HG03045 (cell line): ENCODE results near the gene CUEDC1.

Source experiments
- ATAC-seq: cut with Tn5 transposase; IDR thresholded peaks from one replicate; pipeline ENCODE4 v1.9.1; 2021; ENCODE audit warnings: mild to moderate bottlenecking, moderate library complexity; ENCODE audit not compliant: unreplicated experiment

Gene CUEDC1

DNA sequence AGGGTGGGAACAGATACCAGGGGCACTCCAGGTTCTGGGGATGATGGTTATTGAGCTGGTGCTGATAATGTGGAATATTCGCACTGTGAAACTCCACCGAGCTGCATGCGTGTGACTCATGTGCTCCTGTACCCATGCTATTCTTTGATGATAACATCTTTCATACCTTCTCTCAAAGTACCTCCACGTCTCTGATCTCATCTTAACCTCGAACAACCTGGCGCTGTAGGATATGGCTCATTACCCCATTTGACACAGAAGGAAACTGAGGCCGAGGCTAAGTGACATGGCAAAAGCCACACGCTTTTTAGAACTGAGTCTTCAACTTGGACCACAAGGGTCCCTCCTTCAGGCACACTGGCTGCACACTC lies 75.1 kb downstream of the CUEDC1 start:
- no peak for ATAC-seq

- no peak for ATAC-seq
Observed at GRCh38 chr17:57879437-57880085, 75.7 kb downstream of the CUEDC1 start.

GRCh38 chr17:57877803-57878377 lies 77.3 kb downstream of the CUEDC1 start:
- ATAC-seq: no peak

GRCh38 chr17:57876866-57877237 lies 78.4 kb downstream of the CUEDC1 start:
- ATAC-seq: no peak

DNA sequence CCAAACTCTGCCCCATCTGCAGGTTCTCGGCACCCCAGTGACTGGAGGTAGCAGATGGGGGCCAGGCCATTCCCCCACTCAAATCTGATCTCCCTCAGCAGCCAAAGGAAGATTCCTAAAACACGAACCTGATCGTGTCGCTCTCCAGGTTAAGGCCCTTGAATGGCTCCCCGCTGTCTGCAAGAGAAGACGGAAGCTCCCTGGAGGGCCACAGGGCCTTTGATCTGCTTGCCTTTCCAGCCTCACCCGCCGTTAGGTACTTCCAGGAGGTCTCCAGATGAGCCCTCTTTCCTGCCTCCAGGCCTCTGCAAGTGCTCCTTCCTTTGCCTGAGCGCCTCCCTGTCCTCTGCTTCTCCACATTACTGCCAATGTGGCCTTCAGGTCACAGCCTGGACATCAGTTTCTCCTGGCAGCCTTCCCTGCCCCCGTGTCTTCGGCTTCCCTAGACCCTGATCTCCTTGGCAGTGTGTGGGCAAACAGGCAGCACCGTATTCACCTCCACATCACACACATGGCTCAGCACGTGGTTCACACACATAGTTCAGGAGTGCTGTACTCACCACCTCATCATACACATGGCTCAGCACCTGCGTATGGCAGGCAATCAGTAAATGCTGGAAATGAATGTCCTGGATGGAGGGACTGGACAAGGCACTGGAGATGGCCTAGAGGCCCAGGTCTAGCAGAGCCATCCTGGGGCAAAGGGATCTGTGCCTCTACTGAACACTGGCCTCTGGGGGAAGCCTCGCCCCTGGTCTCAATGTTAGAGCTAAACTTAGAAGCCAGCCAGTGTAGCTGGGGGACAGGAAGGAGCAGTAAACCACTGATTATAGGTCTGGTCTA lies 79.0 kb downstream of the CUEDC1 start:
- ATAC-seq: no peak

GRCh38 chr17:57875290-57876022 lies 79.8 kb downstream of the CUEDC1 start:
- no peak for ATAC-seq

DNA sequence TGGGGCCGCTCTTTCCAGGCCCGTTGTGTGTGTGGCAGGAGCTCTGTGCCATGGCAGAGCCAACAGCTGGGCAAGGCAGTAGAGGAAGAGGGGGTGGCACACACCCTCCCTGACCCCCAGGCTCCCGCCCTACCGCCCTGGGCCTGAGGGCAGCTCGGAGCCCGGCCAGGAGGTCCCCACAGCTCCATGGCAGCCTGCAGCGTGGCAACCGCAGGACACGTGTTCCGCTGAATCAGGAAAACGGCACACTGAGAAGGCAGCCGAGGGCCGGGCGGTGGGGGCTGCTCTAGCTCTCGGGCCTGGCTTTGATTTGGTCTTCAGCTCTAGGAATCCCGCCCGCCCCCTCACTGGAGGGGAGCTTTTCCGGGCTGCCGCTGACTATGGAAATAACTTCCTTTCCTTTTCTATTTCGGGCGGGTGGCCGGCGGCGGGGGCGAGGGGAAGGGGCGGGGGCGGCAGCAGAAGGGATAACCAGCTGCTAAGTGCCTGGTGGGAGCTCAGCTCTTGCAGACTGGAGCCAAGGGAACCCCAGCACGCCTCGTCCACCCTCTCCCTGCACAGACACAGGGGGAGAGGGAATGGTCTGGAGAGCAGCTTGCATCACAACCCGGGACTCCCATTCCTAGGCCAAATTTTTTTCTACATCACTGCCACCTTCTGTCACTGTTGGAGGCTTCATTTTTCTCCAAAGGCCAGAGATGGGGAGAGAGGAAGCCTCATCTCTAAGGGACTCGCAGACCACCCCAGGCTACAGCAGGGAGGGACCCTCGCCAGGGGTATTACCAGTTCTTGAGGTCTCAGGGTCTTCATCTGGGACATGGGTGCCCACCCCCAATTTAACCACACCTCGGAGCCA lies 80.5 kb downstream of the CUEDC1 start:
- ATAC-seq: no peak

DNA sequence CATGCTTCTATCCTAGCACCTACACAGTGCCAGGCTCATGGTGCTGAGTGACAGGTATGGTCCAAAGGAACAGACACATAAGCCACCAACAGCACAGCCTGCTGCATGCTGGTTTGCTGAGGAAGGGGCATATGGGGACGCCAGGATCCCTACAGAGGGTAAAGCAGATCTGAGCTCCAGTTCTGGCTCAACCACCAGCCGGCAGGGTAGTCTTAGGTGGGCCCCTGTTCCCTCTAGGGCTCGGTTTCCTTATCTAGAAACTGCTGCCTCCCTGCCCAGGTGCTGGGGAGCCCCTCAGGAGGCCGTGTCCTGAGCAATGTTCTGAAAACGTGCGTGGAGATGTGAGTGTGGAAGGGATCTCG lies 81.2 kb downstream of the CUEDC1 start:
- ATAC-seq: no peak

DNA sequence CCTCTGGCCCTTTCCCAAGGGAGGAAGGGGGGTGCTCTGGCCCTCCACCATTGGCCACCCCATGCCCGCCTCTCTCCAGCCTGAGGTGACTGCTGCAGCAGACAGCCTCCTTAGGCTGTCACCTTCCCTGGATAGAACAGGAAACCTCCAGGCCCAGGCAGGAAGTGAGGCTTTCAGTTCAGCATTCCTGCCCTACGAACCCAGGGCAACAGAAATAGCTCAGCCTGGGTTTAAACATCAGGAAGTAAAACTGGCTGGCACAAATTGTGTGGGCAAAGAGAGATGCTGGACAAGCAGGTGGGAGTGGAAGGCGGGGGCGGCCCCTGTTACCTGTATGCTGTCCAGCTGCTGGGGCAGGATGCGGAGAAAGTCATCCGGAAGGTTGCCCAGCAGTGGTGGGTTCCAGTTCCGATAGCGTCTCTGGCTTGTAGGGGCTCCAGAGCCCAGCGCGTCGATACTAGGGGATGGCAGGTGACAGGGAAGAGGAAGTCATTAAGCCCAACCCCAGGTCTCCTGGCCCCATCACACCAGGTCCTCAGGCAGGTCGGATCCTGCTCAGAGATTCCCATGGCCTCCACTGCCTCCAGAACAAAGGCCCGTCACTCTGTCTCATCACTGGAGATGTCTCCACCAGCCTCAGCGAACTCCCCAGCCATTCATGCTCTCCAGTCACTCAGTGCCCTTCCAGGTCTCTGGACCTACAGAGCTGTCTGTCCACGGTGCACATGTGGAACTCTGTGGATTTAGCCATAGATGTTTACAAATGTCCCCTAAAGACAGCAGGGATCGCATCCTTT lies 81.8 kb downstream of the CUEDC1 start:
- ATAC-seq: no peak

DNA sequence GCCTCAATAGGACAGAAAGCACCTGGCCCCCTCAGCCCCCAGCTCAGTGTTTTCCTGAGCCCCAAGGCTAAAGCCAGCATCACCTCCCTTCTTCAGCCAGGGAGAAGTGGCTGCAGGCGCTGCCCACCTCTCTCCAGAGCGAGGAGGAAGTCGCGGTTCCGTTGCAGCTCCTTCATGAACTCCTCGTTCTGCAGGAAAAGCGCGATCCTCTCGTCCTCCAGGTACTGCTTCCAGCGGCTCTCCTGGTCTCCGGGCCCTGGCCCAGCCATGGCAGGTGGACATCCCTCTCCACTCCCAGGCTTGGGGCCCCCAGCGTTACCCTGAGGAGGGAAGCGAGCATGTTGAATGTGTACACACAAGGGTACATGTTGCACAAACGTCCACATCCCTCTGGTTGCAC lies 82.7 kb downstream of the CUEDC1 start:
- ATAC-seq: no peak

DNA sequence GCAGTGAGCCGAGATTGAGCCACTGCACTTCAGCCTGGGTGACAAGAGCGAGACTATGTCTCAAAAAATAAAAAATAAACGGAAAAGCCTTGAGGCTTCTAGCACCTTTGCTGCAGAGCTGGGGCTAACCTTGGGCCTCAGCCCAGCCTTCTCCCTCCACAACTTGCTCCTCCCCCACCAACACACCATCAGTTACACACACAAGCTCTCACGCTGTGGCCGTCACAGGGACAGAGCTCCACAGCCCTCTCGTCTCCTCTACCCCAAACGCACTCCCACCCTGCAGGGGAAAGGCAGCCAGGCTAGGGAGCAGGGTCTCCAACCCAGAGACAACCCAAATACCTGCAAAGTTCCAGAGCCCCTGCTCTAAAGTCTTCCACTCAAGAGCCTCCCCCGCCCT lies 83.3 kb downstream of the CUEDC1 start:
- no peak for ATAC-seq

GRCh38 chr17:57871155-57871554 lies 84.1 kb downstream of the CUEDC1 start:
- no peak for ATAC-seq

- ATAC-seq: no peak
Observed at GRCh38 chr17:57870283-57870635, 85.0 kb downstream of the CUEDC1 start.

DNA sequence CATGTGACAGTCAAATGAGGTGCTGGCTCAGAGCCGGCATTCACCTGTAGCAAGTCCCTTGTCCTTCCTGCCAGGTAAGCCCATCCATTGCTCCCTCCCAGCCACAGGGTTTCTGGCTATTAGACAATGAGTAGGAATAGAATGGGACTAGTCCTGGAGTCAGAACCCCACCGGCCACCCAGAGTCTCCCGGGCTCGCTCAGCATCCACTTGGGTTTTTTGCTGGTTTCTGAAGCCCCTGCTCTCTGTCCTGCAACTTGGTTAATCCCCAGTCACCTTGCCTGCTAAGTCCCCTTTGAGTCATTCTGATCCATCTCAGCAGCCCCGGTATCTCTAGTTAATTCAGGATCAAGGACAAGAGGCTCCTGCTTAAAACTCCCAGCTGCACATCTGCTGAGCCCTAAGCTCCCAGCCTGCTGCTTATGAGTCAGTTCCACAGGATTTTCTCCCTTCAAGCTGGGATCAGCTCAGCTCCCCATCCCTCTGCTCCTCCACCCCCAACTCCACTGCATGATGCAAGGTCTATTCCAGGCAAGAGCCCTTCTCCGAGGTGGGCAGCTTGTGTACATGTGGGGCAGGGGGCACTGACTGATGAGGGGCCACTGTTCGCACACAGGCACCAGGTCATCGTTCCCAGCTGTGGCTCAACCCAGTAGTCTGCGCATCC lies 85.5 kb downstream of the CUEDC1 start:
- no peak for ATAC-seq

DNA sequence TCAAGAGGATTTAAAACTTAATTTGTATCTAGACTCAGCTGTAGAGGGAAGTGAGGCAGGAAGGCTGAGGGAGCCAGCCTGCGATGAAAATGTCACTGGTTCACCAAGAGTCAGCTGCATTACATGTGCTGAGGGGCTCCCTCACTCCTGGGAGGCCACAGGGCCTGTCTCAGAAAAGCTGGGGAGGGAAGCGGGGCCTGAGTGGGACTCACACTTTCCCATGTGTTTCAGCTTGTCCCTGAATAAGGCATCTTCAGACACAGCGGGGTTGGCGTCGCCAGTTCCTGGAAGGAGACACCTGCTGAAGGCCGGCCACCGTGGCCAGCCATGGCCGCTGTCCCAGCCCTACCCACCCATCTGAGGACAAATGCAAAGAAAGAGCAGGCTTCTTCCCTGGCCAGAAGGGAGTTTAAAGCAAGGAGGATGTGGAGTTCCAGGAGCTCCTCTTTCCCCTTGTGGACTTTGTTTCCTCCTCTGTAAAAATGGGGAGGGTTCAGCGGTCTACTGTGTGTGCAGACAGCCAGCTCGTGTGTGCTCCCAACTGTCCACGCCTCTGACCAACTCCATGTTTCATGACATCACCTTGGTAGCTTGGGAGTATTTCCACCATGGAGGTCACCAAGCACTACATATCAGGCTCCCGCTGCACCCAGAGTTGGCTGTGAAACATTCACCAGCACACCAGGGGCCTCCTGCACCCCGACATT lies 86.1 kb downstream of the CUEDC1 start:
- no peak for ATAC-seq

DNA sequence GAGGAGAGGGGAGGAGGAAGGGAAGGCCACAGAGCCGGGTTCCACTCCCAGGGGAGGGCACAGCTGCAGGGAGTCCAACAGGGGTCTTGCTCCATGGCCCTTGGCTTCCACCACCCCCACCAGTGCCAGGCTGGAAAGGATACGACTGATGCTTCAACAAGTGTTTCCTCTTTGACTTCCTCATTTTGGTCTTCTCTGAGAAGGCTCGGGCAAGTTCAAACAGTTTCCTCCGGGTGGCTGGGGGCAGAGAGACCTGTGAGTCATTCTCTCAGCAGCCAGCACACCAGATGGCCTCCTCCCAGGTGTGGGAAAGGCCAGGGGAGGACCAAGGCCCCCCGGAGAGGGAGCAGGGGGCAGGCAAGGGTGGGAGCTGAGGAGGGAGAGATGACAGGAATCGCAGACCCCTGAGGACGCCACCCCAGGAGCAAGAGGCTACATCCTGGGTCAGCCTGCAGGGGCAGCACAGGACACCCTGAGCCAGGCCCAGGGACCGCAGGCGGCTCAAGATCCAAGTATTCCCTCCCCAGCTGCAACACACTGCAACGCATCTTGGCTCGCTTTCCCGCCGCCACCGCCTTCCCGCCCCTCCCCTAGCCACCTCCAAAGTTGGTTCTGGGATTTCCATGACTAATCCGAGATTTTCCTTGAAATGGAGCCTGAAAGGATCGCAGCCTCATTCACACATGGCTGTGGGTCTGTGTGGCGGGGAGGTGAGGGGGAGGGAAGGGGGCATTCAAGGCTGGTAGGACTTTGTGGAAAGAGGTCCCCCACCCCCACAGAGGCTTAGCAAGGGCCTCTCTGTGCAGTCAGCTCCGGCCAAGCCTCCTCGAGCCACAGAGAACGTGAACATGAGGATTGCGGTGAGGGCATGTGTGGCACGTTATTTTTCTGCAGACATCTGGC lies 87.0 kb downstream of the CUEDC1 start:
- no peak for ATAC-seq

GRCh38 chr17:57867126-57867525 lies 88.1 kb downstream of the CUEDC1 start:
- no peak for ATAC-seq

GRCh38 chr17:57866723-57867122 lies 88.5 kb downstream of the CUEDC1 start:
- ATAC-seq: no peak
